Measurements from ENCODE around the gene COL4A6.

COL4A6 gene

GRCh38 chrX:108268434-108269080 is 169.7 kb downstream of the COL4A6 start:
- DNase-seq = no peak

- no peak for DNase-seq
Observed at GRCh38 chrX:108267557-108267956, 170.7 kb downstream of the COL4A6 start.

- no peak for DNase-seq
Observed at GRCh38 chrX:108264376-108264775, 173.8 kb downstream of the COL4A6 start.

GRCh38 chrX:108261549-108262203 is 176.5 kb downstream of the COL4A6 start:
- no peak for DNase-seq

- no peak for DNase-seq
Observed at GRCh38 chrX:108257556-108257955, 180.7 kb downstream of the COL4A6 start.

- DNase-seq = no peak
Observed at GRCh38 chrX:108254636-108255035, 183.6 kb downstream of the COL4A6 start.

GRCh38 chrX:108250654-108251579 is 187.3 kb downstream of the COL4A6 start:
- DNase-seq = no peak

- DNase-seq = no peak
Observed at GRCh38 chrX:108246304-108246954, 191.8 kb downstream of the COL4A6 start.

GRCh38 chrX:108245462-108245861 is 192.8 kb downstream of the COL4A6 start:
- no peak for DNase-seq

- no peak for DNase-seq
Observed at GRCh38 chrX:108235986-108236385, 202.2 kb downstream of the COL4A6 start.

GRCh38 chrX:108230574-108230973 is 207.6 kb downstream of the COL4A6 start:
- no peak for DNase-seq

- DNase-seq = no peak
Observed at GRCh38 chrX:108224727-108225621, 213.2 kb downstream of the COL4A6 start.

- no peak for DNase-seq
Observed at GRCh38 chrX:108224218-108224617, 214.0 kb downstream of the COL4A6 start.

GRCh38 chrX:108223585-108223984 is 214.6 kb downstream of the COL4A6 start:
- no peak for DNase-seq

GRCh38 chrX:108221301-108221864 is 216.8 kb downstream of the COL4A6 start:
- no peak for DNase-seq

- no peak for DNase-seq
Observed at GRCh38 chrX:108219949-108220601, 218.1 kb downstream of the COL4A6 start.

- no peak for DNase-seq
Observed at GRCh38 chrX:108217876-108218275, 220.3 kb downstream of the COL4A6 start.

- no peak for DNase-seq
Observed at GRCh38 chrX:108216919-108217571, 221.2 kb downstream of the COL4A6 start.

GRCh38 chrX:108216405-108216804 is 221.8 kb downstream of the COL4A6 start:
- no peak for DNase-seq

GRCh38 chrX:108211301-108211700 is 226.9 kb downstream of the COL4A6 start:
- DNase-seq = no peak
